Natural killer cell treated with Interleukin-12 subunit alpha and Interleukin-12 subunit beta and Interleukin-15 and Interleukin-18, amount 100 ng/mL, for 72 hours (primary cell): ENCODE data around the gene URB2. TPM values are rescaled to one million over a fixed set of nuclear protein-coding genes. Genes with fewer than 3 reads are reported as not detected.
"Not testable (repeated sequence)": the region's sequence is repeated elsewhere in the genome, so short reads cannot be mapped to it uniquely, and the experiment has no call there.

Experiments
- ATAC-seq, 2 donors: fragments of 150-1000 bp; cut with Tn5 transposase in 1 of 2; sonication (Bioruptor Pico), chemical (Tn5 transposase) in 1 of 2; 2 replicates each; pipeline ENCODE4 v1.10.0; 2021
- DNase-seq: peaks from one replicate; pipeline ENCODE4 v3.0.0; 2022; ENCODE audit warnings: low spot score
- H3K27ac Mint-ChIP-seq, 2 donors: 1 replicate in 1 of 2; 2 replicates in 1 of 2; pipeline ENCODE4 v1.8.0; 2022; ENCODE audit warnings: mixed read lengths in 2 of 2, mild to moderate bottlenecking in 1 of 2, moderate library complexity in 1 of 2
- H3K27me3 Mint-ChIP-seq, 2 donors: 1 replicate in 1 of 2; 2 replicates in 1 of 2; pipeline ENCODE4 v1.8.0; 2022; ENCODE audit warnings: mixed read lengths in 2 of 2
- H3K36me3 Mint-ChIP-seq: one replicate; pipeline ENCODE4 v1.8.0; 2022; ENCODE audit warnings: mixed read lengths
- H3K4me1 Mint-ChIP-seq, 2 donors: 1 replicate in 1 of 2; 2 replicates in 1 of 2; pipeline ENCODE4 v1.8.0; 2022; ENCODE audit warnings: low read depth in 2 of 2, mixed read lengths in 2 of 2, mild to moderate bottlenecking in 1 of 2
- H3K4me3 Mint-ChIP-seq: one replicate; pipeline ENCODE4 v1.8.0; 2022; ENCODE audit warnings: mixed read lengths
- H3K9me3 Mint-ChIP-seq: 2 replicates; pipeline ENCODE4 v1.8.0; 2022; ENCODE audit warnings: mixed read lengths
- total RNA-seq, 2 donors: library from RNA; stranded (reverse); gene quantifications; one replicate each; pipeline ENCODE4 v1.2.3, GENCODE V29; 2022

Gene URB2
- total RNA-seq, result 10 to 100 TPM; 16.4 to 38.2 TPM

DNA sequence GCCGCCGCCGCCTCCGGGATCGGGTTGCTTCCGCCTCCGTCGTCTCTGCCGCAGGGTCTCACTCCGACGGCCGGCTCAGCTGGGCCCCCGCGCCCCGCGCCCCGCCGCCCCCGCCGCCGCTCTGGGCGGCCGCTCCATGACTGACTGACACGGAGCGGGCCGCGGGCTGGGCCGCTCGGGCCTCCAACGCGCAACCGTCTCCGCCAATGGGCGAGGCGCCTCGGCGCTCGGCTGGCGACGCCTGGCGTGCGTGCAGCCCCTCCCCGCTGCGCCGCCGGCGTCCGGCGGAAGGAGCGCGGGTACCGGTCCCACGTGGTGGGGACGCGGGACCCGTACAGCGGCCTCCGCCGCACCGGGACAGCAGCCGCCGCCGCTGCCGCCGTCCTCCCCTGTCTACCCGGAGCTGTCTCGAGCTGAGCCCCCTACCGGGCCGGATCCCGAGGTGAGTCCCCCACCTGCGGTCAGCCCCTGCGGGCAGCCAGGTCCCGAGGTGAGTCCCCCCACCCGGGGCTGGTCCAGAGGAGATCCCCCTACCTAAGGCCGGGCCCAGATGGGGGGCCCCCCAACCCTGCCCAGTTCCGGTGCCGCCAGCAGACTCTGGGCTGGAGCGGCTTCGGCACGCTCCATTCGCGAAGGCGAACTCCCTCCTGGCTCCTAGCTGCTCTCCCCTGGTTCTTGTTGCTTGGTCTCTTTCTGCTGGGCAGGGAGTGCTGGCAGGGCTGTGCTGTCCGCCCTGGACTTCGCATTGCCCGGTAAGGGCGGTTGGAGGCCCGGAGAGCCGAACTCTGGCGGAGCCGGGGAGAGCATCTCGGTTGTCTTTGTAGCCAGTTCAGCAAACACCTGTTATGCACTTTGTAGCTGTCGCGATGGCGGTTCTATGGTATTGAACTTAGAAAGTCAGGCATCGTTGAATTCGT is at the start of gene URB2, which contains the start of gene TAF5L:
Gene URB2 (plus strand): TSS at position 333 of the 917 bp plus-strand sequence. CDS start 1,387 bp downstream, outside the sequence.
Gene TAF5L (minus strand): TSS at position 208 of the 917 bp plus-strand sequence. CDS start 11,640 bp downstream, outside the sequence.
- no peaks in the 10 kb centered on the region for H3K9me3 Mint-ChIP-seq
- H3K36me3 Mint-ChIP-seq, result peaks cover 16% of the 10 kb centered on the region
- ATAC-seq, result peak; percentile 96 to 97
- H3K4me3 Mint-ChIP-seq, result peak within 1 kb of the TSS; percentile 97
- H3K27ac Mint-ChIP-seq, result peak within 1 kb of the TSS; percentile 82 to 96
- no peaks in the 10 kb centered on the region for H3K27me3 Mint-ChIP-seq
- peaks cover 34 to 49% of the 10 kb centered on the region in 2 donors for H3K4me1 Mint-ChIP-seq
- DNase-seq, result peak; percentile 92

DNA sequence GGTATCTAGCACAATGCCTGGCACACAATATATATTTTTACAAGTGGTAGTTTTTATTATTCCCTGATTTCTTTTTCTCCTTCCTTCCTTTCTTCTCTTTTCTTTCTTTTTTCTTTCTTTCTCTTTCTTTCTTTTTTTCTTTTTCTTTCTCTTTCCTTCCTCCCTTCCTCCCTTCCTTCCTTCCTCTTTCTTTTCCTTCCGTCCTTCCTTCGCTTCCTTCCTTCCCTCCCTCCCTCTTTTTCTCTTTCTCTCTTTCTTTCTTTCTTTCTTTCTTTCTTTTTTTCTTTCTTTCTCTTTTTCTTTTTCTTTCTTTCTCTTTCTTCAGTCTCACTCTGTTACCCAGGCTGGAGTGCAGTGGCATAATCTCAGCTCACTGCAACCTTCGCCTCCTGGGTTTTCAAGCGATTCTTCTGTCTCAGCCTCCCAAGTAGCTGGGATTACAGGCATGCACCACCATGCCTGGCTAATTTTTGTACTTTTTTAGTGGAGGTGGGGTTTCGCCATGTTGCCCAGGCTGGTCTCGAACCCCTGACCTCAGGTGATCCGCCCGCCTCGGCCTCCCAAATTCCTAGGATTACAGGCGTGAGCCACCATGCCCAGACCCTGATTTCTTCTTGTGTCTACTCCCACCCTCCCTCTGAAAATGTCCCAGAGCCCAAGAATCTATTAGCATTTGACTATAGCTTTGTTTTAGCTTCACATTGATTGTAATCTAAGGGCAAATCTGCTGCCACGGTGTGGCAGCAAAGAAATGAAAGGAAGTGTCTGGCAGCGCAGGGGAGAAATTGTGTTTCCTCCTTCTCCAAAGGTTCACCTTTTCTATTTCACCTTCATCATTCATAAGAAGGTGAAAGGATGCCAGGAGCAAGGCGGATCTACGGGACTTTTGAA is 47.6 kb upstream of the URB2 start:
- H3K27me3 Mint-ChIP-seq, result peaks cover 6 to 9% of the 10 kb centered on the region in 2 donors
- no peaks in the 10 kb centered on the region for H3K4me1 Mint-ChIP-seq
- H3K27ac Mint-ChIP-seq, result no peak overlapping the region
- no peaks in the 10 kb centered on the region for H3K36me3 Mint-ChIP-seq
- H3K9me3 Mint-ChIP-seq, result no peaks in the 10 kb centered on the region
- DNase-seq (no peak), ATAC-seq (no peak)
- no peak overlapping the region for H3K4me3 Mint-ChIP-seq

DNA sequence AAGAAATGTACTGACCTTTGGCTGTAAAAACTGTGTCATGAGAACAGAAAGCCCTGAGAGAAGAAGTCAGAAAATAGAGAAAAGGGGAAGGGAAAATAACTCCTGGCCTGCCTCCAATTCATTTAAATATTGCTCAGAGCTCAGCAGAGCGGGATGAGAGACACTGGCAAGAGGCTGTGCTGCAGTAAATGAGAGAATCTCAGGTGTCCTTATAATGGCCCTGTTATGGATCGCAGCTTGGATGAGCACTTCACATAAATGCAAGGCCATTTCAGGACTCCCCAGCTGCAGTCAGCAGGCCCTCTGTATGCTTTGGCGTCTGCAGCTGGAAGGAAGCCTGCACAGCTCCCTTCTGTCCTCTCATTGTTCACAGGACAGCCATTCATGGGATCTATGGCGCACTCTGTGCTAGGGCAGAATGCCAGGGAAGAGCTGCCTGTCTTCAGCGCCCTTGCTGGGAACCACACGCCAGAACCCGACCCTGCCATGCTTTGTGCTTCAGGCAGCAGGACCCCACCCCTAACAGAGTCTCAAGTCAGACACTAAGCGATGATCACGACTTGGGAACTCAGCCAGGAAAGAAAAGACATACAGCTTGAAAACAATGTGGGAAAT is 46.9 kb upstream of the URB2 start:
- DNase-seq (no peak), ATAC-seq (peak in 1 of 2 donors; percentile 9)
- Mint-ChIP-seq H3K4me1 (no peaks in the 10 kb centered on the region), H3K27ac (no peak overlapping the region), H3K36me3 (no peaks in the 10 kb centered on the region), H3K4me3 (no peak overlapping the region), H3K27me3 (peaks cover 6 to 9% of the 10 kb centered on the region in 2 donors), H3K9me3 (no peaks in the 10 kb centered on the region)

DNA sequence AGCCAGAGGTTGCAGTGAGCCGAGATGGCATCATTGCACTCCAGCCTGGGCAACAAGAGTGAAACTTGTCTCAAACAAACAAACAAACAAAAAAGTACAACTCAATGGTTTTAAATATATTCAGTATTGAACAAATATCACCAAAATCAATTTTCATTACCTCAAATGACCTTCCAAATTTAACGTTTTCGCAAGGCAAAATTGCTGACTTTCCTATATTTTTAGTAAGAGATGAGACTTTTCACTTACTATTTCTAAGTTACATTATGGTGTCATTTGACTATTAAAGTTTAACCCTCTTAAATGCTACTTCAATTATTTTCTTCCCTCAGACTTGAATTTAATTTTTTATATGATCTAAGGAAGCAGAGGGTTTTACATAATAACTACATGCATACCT is 44.6 kb upstream of the URB2 start:
- no peaks in the 10 kb centered on the region for H3K4me1 Mint-ChIP-seq
- no peaks in the 10 kb centered on the region for H3K36me3 Mint-ChIP-seq
- DNase-seq (no peak), ATAC-seq (no peak)
- no peaks in the 10 kb centered on the region for H3K9me3 Mint-ChIP-seq
- H3K27me3 Mint-ChIP-seq, result peaks cover 6 to 9% of the 10 kb centered on the region in 2 donors
- H3K27ac Mint-ChIP-seq, result no peak overlapping the region
- no peak overlapping the region for H3K4me3 Mint-ChIP-seq

DNA sequence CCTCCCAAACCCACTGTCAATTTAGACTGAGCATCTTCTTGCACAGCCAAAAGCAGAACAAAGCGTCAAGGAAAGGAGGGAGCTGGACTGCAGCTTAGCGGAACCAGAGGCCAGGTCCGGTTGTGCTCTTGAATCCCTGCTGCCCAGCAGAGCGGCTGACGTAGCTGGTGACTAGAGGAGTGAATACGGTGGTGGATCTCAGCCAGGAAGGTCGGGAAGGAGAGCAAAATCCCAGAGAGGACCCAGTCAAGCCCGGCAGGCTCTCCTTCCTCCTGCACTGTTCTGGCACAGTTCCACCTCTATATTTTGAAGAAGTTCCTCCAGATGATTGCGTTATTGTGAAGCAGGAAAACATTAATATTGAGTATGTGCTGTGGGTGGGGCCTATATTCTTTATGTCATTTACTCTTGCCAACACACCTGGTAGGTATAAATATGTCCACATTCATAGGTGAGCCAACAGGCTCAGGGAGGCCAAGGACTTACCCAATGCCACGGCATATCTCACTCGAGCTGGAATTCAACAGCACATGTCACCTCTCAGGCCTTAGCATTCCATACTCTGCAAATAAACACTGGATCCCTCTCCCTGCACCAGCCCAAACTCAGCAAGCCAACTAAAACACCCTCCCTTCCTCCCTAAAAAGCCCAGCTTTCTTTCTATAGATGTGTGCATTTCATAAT is 43.9 kb upstream of the URB2 start:
- Mint-ChIP-seq H3K9me3 (no peaks in the 10 kb centered on the region), H3K27me3 (peaks cover 6 to 9% of the 10 kb centered on the region in 2 donors), H3K4me1 (no peaks in the 10 kb centered on the region), H3K4me3 (no peak overlapping the region), H3K27ac (no peak overlapping the region), H3K36me3 (no peaks in the 10 kb centered on the region)
- ATAC-seq (no peak), DNase-seq (no peak)

DNA sequence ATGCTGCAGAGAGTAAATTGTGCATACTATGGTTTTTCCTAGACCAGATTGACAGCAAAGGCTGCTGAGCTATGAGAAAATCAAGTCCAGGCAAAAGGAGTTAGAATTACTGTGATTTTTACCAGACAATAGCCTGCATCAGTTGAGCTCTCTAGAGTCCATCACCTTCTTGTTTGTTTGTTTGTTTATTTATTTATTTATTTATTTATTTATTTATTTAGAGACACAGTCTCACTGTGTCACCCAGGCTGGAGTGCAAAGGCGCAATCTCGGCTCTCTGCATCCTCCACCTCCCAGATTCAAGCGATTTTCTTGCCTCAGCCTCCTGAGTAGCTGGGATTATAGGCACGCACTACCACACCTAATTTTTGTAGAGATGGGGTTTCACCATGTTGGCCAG is 43.3 kb upstream of the URB2 start:
- Mint-ChIP-seq H3K27ac (no peak overlapping the region), H3K4me3 (no peak overlapping the region), H3K36me3 (no peaks in the 10 kb centered on the region), H3K9me3 (no peaks in the 10 kb centered on the region), H3K4me1 (no peaks in the 10 kb centered on the region), H3K27me3 (peaks cover 6 to 9% of the 10 kb centered on the region in 2 donors)
- DNase-seq (no peak), ATAC-seq (no peak)

DNA sequence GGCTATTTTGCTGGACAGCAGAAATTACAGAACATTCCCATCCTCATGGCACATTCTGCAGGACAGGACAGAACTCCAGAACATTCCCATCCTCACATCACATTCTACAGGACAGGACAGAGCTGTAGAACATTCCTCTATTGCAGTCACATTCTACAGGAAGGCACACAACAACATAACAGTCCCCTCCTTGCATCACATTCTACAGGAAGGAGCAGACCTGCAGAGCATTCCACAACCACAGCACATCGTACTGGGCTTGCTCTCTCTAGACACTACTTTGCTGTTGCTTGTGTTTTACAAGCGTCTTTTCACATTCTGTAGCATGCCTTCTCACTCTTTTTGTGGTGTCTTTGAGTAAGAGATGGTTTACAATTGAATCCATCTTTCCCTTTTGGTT is 40.7 kb upstream of the URB2 start:
- Mint-ChIP-seq H3K4me1 (no peaks in the 10 kb centered on the region), H3K27me3 (no peaks in the 10 kb centered on the region), H3K36me3 (no peaks in the 10 kb centered on the region), H3K27ac (no peak overlapping the region), H3K9me3 (no peaks in the 10 kb centered on the region), H3K4me3 (no peak overlapping the region)
- ATAC-seq (no peak), DNase-seq (no peak)

DNA sequence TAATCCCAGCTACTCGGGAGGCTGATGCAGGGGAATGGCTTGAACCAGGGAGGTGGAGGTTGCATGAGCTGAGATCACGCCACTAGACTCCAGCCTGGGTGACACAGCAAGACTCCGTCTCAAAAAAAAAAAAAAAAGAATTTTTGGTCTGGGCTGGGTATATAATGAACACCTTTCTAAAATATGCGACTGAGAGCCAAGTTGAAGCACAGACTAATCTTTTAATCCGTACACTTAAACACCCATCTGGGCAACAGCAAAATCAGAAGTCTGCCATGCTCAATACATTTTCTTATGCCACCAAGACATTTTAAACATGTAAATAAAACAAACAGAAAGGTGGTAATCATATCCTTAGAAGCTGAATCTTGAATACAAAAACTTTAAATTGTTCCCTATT is 35.9 kb upstream of the URB2 start:
- Mint-ChIP-seq H3K27me3 (no peaks in the 10 kb centered on the region), H3K4me1 (no peaks in the 10 kb centered on the region), H3K4me3 (no peak overlapping the region), H3K27ac (no peak overlapping the region), H3K9me3 (no peaks in the 10 kb centered on the region), H3K36me3 (no peaks in the 10 kb centered on the region)
- no peak for DNase-seq
- no peak for ATAC-seq

DNA sequence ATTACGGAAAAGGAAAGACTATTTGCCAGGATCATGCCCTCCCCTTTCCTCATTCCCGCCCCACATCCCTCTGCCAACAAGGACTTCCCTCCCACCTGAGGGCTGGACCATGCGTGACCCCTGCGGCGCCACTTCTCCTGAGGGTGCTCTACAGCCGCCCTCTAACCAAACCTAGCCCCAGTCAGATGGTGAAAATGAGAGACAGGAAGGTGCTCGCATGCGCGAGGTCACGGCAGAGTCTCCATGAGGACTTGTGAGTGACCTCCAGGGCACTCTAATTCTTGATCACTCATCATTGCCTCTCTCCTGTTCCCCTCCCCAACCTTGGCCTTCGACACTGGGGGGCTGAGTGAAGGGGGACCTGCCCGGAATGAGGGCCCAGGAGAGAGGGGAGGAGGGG is 32.2 kb upstream of the URB2 start:
- Mint-ChIP-seq H3K9me3 (no peaks in the 10 kb centered on the region), H3K4me3 (no peak overlapping the region), H3K27ac (no peak overlapping the region), H3K27me3 (no peaks in the 10 kb centered on the region), H3K4me1 (peaks cover 7 to 15% of the 10 kb centered on the region in 2 donors), H3K36me3 (no peaks in the 10 kb centered on the region)
- DNase-seq, result no peak
- no peak for ATAC-seq

DNA sequence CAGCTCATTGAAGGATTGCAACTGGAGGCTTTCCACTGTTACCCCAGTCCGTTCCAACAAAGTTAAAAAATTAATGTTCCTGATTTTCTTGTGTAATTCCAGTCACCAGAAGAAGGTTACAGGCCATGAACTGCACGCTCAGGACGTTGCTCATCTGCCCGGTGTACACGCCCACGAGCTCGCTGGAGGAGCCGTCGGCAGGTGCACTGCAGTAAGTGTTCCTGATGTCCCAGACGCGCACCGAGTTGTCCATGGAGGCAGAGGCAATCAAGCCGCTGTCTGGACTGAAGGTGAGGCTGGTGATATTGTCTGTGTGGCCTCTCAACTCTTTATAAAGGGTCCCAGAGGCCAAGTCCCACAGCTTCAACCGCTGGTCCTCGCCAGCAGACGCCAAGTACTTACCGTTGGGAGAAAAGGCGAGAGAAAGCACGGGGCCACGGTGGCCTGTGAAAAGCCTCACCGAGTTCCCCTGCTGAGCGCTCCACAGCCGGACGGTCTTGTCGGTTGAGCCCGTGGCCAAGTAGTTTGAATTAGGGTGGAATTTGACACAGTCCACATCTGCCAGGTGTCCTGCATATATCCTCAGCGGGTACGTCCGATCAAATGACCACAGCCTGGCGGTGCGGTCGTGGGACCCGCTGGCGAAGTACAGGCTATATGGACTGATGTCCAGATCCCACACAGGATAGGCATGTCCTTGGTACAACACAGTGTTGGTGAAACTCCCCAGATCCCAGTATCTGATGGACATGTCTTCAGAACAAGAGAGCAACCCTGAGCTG is 31.6 kb upstream of the URB2 start:
- no peaks in the 10 kb centered on the region for H3K9me3 Mint-ChIP-seq
- ATAC-seq, result no peak
- H3K4me1 Mint-ChIP-seq, result peaks cover 8 to 15% of the 10 kb centered on the region in 2 donors
- no peaks in the 10 kb centered on the region for H3K27me3 Mint-ChIP-seq
- no peak for DNase-seq
- no peak overlapping the region for H3K27ac Mint-ChIP-seq
- no peak overlapping the region for H3K4me3 Mint-ChIP-seq
- H3K36me3 Mint-ChIP-seq, result no peaks in the 10 kb centered on the region

DNA sequence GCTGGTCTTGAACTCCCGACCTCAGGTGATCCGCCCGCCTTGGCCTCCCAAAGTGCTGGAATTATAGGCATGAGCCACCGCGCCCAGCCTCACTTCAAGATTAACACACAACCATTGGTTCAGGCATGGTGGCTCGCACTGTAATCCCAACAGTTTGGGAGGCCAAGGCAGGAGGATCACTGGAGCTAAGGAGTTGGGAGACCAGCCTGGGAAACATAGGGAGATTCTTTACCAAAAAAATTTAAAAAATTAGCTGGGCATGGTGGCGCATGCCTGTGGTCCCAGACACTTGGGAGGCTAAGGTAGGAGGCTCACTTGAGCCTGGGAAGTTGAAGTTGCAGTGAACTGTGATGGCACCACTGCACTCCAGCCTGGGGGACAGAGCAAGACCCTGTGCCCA is 30.2 kb upstream of the URB2 start:
- not testable (repeated sequence) for H3K36me3 Mint-ChIP-seq, H3K27ac Mint-ChIP-seq, ATAC-seq, H3K27me3 Mint-ChIP-seq, DNase-seq, H3K9me3 Mint-ChIP-seq, H3K4me3 Mint-ChIP-seq
- peaks cover 13 to 20% of the 10 kb centered on the region in 2 donors for H3K4me1 Mint-ChIP-seq

DNA sequence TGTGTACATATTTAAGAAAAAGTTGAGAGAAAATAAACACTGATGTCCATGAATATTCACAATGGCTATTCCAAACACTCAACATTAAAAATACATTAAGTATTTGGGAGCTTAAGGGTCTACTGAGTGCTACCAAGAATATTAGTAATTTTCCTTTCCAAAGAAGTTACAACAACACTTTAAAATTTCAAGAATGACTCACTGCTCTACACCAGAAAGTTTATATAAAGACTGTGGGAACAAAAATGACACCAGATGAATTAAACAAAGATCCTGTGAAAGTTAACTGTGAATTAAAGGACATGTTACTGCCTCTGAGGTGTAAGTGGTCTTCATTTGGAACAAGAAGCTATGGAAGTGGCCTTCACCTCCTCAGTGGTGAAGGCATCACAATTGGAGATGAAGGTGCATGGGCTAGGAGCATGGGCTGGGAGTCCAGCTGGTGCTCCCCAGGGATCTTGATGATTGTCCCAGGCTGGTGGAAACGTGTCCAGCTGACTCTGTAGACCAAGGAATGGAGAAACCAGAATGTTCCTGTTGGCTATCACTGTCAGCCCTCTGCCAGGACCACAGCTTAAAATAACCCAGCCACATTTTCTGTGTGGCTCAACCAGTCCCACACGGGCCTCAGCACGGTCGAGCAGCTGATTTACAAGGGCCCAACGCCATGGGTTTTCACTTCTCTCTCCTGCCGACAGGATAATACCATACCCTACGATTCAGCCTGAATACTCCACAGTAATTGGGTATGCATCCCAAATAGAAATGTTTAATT is 28.9 kb upstream of the URB2 start:
- Mint-ChIP-seq H3K36me3 (peaks cover 16% of the 10 kb centered on the region), H3K27ac (peak overlapping the region in 1 of 2 donors; percentile 56), H3K27me3 (no peaks in the 10 kb centered on the region), H3K9me3 (no peaks in the 10 kb centered on the region), H3K4me1 (peaks cover 20% of the 10 kb centered on the region in 2 donors), H3K4me3 (no peak overlapping the region)
- DNase-seq, result no peak
- ATAC-seq, result no peak
